HepG2 (cell line): Measurements from ENCODE around the gene PGAP3. TPM values are rescaled to one million over a fixed set of nuclear protein-coding genes. Genes with fewer than 3 reads are reported as not detected.

Source experiments
- ATF2 ChIP-seq: sonication (generic); formaldehyde crosslinking; IDR thresholded peaks from 2 replicates; pipeline ENCODE4 v1.4.0; 2020; ENCODE audit warnings: missing genetic modification reagents
- CENPX ChIP-seq: sonication (generic); formaldehyde crosslinking; IDR thresholded peaks from 2 replicates; pipeline ENCODE4 v1.9.0; 2021; ENCODE audit warnings: mild to moderate bottlenecking, missing genetic modification reagents, moderate library complexity
- ETV6 ChIP-seq: sonication (generic); formaldehyde crosslinking; conservative IDR thresholded peaks from 2 replicates; pipeline ENCODE4 v1.4.0; 2020; ENCODE audit warnings: missing genetic modification reagents
- GMEB1 ChIP-seq: sonication (generic); formaldehyde crosslinking; IDR thresholded peaks from 2 replicates; pipeline ENCODE4 v1.5.1; 2020; ENCODE audit warnings: missing genetic modification reagents, mild to moderate bottlenecking, borderline replicate concordance
- GTF3A ChIP-seq: sonication (generic); formaldehyde crosslinking; conservative IDR thresholded peaks from 2 replicates; pipeline ENCODE4 v1.4.0; 2020; ENCODE audit warnings: mild to moderate bottlenecking, missing genetic modification reagents
- JUND ChIP-seq: sonication (generic); formaldehyde crosslinking; IDR thresholded peaks from 2 replicates; pipeline ENCODE4 v1.8.0; 2022; ENCODE audit warnings: mild to moderate bottlenecking, missing genetic modification reagents
- KLF12 ChIP-seq: sonication (generic); formaldehyde crosslinking; IDR thresholded peaks from 2 replicates; pipeline ENCODE4 v1.4.0; 2020; ENCODE audit warnings: missing genetic modification reagents, borderline replicate concordance
- NFIB ChIP-seq: sonication (generic); formaldehyde crosslinking; IDR thresholded peaks from 2 replicates; pipeline ENCODE4 v1.9.0; 2021; ENCODE audit warnings: missing genetic modification reagents, mild to moderate bottlenecking, borderline replicate concordance
- PHF21A ChIP-seq: sonication (generic); formaldehyde crosslinking; IDR thresholded peaks from 2 replicates; pipeline ENCODE4 v1.5.0; 2020; ENCODE audit warnings: mild to moderate bottlenecking, missing genetic modification reagents
- RFX1 ChIP-seq: fragments of 450-650 bp; IDR thresholded peaks from 2 replicates; pipeline ENCODE4 v1.6.1; 2017
- RFX5 ChIP-seq: IDR thresholded peaks from 2 replicates; pipeline ENCODE4 v1.6.1; 2011; ENCODE audit warnings: low read depth, low read length, improper control_type of control experiment
- ZNF33B ChIP-seq: sonication (generic); formaldehyde crosslinking; IDR thresholded peaks from 2 replicates; pipeline ENCODE4 v1.5.1; 2020; ENCODE audit warnings: mild to moderate bottlenecking, missing genetic modification reagents
- ZNF446 ChIP-seq: sonication (generic); formaldehyde crosslinking; IDR thresholded peaks from 2 replicates; pipeline ENCODE4 v1.5.0; 2020; ENCODE audit warnings: mild to moderate bottlenecking, missing genetic modification reagents
- ZNF724P ChIP-seq: sonication (generic); formaldehyde crosslinking; IDR thresholded peaks from 2 replicates; pipeline ENCODE4 v1.8.0; 2022; ENCODE audit warnings: missing genetic modification reagents, borderline replicate concordance
- ZNF768 ChIP-seq: sonication (generic); formaldehyde crosslinking; IDR thresholded peaks from 2 replicates; pipeline ENCODE4 v1.4.0; 2020; ENCODE audit warnings: missing genetic modification reagents
- ZNF770 ChIP-seq: sonication (generic); formaldehyde crosslinking; IDR thresholded peaks from 2 replicates; pipeline ENCODE4 v1.5.0; 2020; ENCODE audit warnings: mild to moderate bottlenecking, missing genetic modification reagents
- ZNF772 ChIP-seq: sonication (generic); formaldehyde crosslinking; IDR thresholded peaks from 2 replicates; pipeline ENCODE4 v1.5.0; 2020; ENCODE audit warnings: mild to moderate bottlenecking, missing genetic modification reagents
- polyA plus RNA-seq, 8 experiments: library from polyadenylated mRNA; depleted of rRNA in 3 of 8; stranded (reverse) in 7 of 8; unstranded in 1 of 8; fragments of >200 nt; fragmentation: Illumina TruSeq in 4 of 8; extraction: Trizol in 4 of 8; gene quantifications; 2 replicates each; pipeline versions ENCODE4 v1.2.1 to v1.2.3, GENCODE V29; 2011 to 2016; ENCODE audit warnings: low read depth in 4 of 8, missing spikeins in 1 of 8, mixed read lengths in 1 of 8; ENCODE audit not compliant: insufficient read depth in 1 of 8
- total RNA-seq, 5 experiments: library from RNA; depleted of rRNA; stranded (reverse); fragments of >200 nt; fragmentation: Illumina TruSeq; extraction: Trizol; gene quantifications; 2 replicates each; pipeline ENCODE4 v1.2.3, GENCODE V29; 2016; ENCODE audit warnings: low read depth in 1 of 5
- TF ChIP-seq, protein P1 (sequence below): sonication (generic); formaldehyde crosslinking; IDR thresholded peaks from 2 replicates; pipeline ENCODE4 v1.4.0; 2020; ENCODE audit warnings: low read depth, mild to moderate bottlenecking, missing genetic modification reagents
- TF ChIP-seq, protein P2 (sequence below): sonication (generic); formaldehyde crosslinking; IDR thresholded peaks from 2 replicates; pipeline ENCODE4 v1.5.0; 2020; ENCODE audit warnings: mild to moderate bottlenecking, missing genetic modification reagents

Gene PGAP3
- total and polyA plus RNA-seq, 2 of the 13 experiments (the other 11 are each of a cell fraction or from before 2014, with no cell fraction given) = 11.9 to 14.6 TPM

- TF ChIP-seq ATF2 (CRISPR knock-in tag) (0 out of 2 replicates have a peak, but pooled peaks have one; percentile 37), ZNF33B (CRISPR knock-in tag) (peak; percentile 87), ETV6 (peak; percentile 83; the same call in 1 of the 2 replicates), KLF12 (CRISPR knock-in tag) (no peak; the same call in 1 of the 2 replicates), RFX5 (no peak), NFIB (no peak), JUND (no peak), ZNF446 (CRISPR knock-in tag) (peak; percentile 59), GMEB1 (CRISPR knock-in tag) (peak; percentile 51; the same call in 1 of the 2 replicates), ZNF770 (CRISPR knock-in tag) (0 out of 2 replicates have a peak, but pooled peaks have one; percentile 40), PHF21A (CRISPR knock-in tag) (0 out of 2 replicates have a peak, but pooled peaks have one; percentile 44), ZNF772 (CRISPR knock-in tag) (peak; percentile 65; the same call in 1 of the 2 replicates), CENPX (no peak), GTF3A (peak; percentile 87; the same call in 1 of the 2 replicates), ZNF768 (peak; percentile 88; the same call in 1 of the 2 replicates), RFX1 (no peak), ZNF724P (CRISPR knock-in tag) (no peak; the same call in 1 of the 2 replicates)
- TF ChIP-seq, protein P1, sequence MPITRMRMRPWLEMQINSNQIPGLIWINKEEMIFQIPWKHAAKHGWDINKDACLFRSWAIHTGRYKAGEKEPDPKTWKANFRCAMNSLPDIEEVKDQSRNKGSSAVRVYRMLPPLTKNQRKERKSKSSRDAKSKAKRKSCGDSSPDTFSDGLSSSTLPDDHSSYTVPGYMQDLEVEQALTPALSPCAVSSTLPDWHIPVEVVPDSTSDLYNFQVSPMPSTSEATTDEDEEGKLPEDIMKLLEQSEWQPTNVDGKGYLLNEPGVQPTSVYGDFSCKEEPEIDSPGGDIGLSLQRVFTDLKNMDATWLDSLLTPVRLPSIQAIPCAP (CRISPR knock-in tag) = no peak
- TF ChIP-seq, protein P2, sequence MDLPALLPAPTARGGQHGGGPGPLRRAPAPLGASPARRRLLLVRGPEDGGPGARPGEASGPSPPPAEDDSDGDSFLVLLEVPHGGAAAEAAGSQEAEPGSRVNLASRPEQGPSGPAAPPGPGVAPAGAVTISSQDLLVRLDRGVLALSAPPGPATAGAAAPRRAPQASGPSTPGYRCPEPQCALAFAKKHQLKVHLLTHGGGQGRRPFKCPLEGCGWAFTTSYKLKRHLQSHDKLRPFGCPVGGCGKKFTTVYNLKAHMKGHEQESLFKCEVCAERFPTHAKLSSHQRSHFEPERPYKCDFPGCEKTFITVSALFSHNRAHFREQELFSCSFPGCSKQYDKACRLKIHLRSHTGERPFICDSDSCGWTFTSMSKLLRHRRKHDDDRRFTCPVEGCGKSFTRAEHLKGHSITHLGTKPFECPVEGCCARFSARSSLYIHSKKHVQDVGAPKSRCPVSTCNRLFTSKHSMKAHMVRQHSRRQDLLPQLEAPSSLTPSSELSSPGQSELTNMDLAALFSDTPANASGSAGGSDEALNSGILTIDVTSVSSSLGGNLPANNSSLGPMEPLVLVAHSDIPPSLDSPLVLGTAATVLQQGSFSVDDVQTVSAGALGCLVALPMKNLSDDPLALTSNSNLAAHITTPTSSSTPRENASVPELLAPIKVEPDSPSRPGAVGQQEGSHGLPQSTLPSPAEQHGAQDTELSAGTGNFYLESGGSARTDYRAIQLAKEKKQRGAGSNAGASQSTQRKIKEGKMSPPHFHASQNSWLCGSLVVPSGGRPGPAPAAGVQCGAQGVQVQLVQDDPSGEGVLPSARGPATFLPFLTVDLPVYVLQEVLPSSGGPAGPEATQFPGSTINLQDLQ (CRISPR knock-in tag) = no peak
Observed at GRCh38 chr17:39667945-39668924, 19.6 kb downstream of the PGAP3 start, which contains the start of gene PNMT (continued).
